ENCODE measurements around the gene NEK4.

NEK4 gene

GRCh38 chr3:52724511-52724910, 46.2 kb downstream of the NEK4 start:
- Histone ChIP-seq H3F3A (ENCODE audit: insufficient read depth, low read length) (peaks cover 28% of the 10 kb centered on the region), H2AFZ (ENCODE audit: low read length) (no peak overlapping the region), H3K36me3 (replicated peaks; ENCODE audit: insufficient read depth, low read length) (no peaks in the 10 kb centered on the region), H3K4me3 (ENCODE audit: low read length) (no peak overlapping the region), H3K9me3 (replicated peaks; ENCODE audit: insufficient read depth, low read length) (no peaks in the 10 kb centered on the region), H3K27ac (ENCODE audit: low read length) (no peak overlapping the region), H3K27me3 (replicated peaks; ENCODE audit: insufficient read depth, low read length) (no peaks in the 10 kb centered on the region), H3K4me1 (ENCODE audit: low read length) (peaks cover 31% of the 10 kb centered on the region), H3K9ac (ENCODE audit: low read length) (no peak overlapping the region), H3K4me2 (ENCODE audit: low read depth, low read length) (no peak overlapping the region), H3K9me2 (replicated peaks; ENCODE audit: insufficient read depth, low read length) (no peaks in the 10 kb centered on the region), H4K20me1 (ENCODE audit: insufficient read depth, low read length) (no peaks in the 10 kb centered on the region), H3K79me2 (ENCODE audit: low read length) (0 out of 2 replicates have a peak, but pooled peaks cover 6% of the 10 kb centered on the region)
- DNase-seq = no peak
- no peak for TF ChIP-seq EZH2phosphoT487 (IDR thresholded peaks at IDR 0.05; ENCODE audit: low read length)
- TF ChIP-seq EZH2 (optimal IDR thresholded peaks at IDR 0.05; ENCODE audit: low read depth, low read length) = no peak
- no peak for TF ChIP-seq CTCF (IDR thresholded peaks at IDR 0.05; ENCODE audit: low read length)

- Histone ChIP-seq H3K9me3 (replicated peaks; ENCODE audit: insufficient read depth, low read length) (no peaks in the 10 kb centered on the region), H3K79me2 (ENCODE audit: low read length) (0 out of 2 replicates have a peak, but pooled peaks cover 6% of the 10 kb centered on the region), H3K9me2 (replicated peaks; ENCODE audit: insufficient read depth, low read length) (no peaks in the 10 kb centered on the region), H3K27me3 (replicated peaks; ENCODE audit: insufficient read depth, low read length) (no peaks in the 10 kb centered on the region), H3K4me3 (ENCODE audit: low read length) (no peak overlapping the region), H3K4me2 (ENCODE audit: low read depth, low read length) (no peak overlapping the region), H2AFZ (ENCODE audit: low read length) (no peak overlapping the region), H3K36me3 (replicated peaks; ENCODE audit: insufficient read depth, low read length) (no peaks in the 10 kb centered on the region), H3F3A (ENCODE audit: insufficient read depth, low read length) (peaks cover 29% of the 10 kb centered on the region), H3K27ac (ENCODE audit: low read length) (no peak overlapping the region), H3K9ac (ENCODE audit: low read length) (no peak overlapping the region), H3K4me1 (ENCODE audit: low read length) (peaks cover 33% of the 10 kb centered on the region), H4K20me1 (ENCODE audit: insufficient read depth, low read length) (no peaks in the 10 kb centered on the region)
- TF ChIP-seq EZH2phosphoT487 (IDR thresholded peaks at IDR 0.05; ENCODE audit: low read length) = no peak
- no peak for TF ChIP-seq EZH2 (optimal IDR thresholded peaks at IDR 0.05; ENCODE audit: low read depth, low read length)
- no peak for TF ChIP-seq CTCF (IDR thresholded peaks at IDR 0.05; ENCODE audit: low read length)
- DNase-seq = no peak
Observed at GRCh38 chr3:52723935-52724334, 46.8 kb downstream of the NEK4 start.

GRCh38 chr3:52722491-52722890, 48.2 kb downstream of the NEK4 start:
- peak overlapping the region; percentile 76; the same call in 1 of the 2 replicates for H3K27ac ChIP-seq (ENCODE audit: low read length)
- H3K9me2 ChIP-seq (replicated peaks; ENCODE audit: insufficient read depth, low read length) = no peaks in the 10 kb centered on the region
- DNase-seq = no peak
- H3K79me2 ChIP-seq (ENCODE audit: low read length) = 0 out of 2 replicates have a peak, but pooled peaks cover 6% of the 10 kb centered on the region
- H2AFZ ChIP-seq (ENCODE audit: low read length) = no peak overlapping the region
- peaks cover 29% of the 10 kb centered on the region for H3F3A ChIP-seq (ENCODE audit: insufficient read depth, low read length)
- no peaks in the 10 kb centered on the region for H3K9me3 ChIP-seq (replicated peaks; ENCODE audit: insufficient read depth, low read length)
- no peak overlapping the region for H3K9ac ChIP-seq (ENCODE audit: low read length)
- H3K4me3 ChIP-seq (ENCODE audit: low read length) = no peak overlapping the region
- TF ChIP-seq CTCF (IDR thresholded peaks at IDR 0.05; ENCODE audit: low read length) (no peak), EZH2 (optimal IDR thresholded peaks at IDR 0.05; ENCODE audit: low read depth, low read length) (no peak), EZH2phosphoT487 (IDR thresholded peaks at IDR 0.05; ENCODE audit: low read length) (no peak)
- no peaks in the 10 kb centered on the region for H3K27me3 ChIP-seq (replicated peaks; ENCODE audit: insufficient read depth, low read length)
- H4K20me1 ChIP-seq (ENCODE audit: insufficient read depth, low read length) = no peaks in the 10 kb centered on the region
- H3K4me2 ChIP-seq (ENCODE audit: low read depth, low read length) = no peak overlapping the region
- H3K4me1 ChIP-seq (ENCODE audit: low read length) = peaks cover 33% of the 10 kb centered on the region
- H3K36me3 ChIP-seq (replicated peaks; ENCODE audit: insufficient read depth, low read length) = no peaks in the 10 kb centered on the region

Measured in MM.1S (cell line).